Activated CD8-positive, alpha-beta memory T cell treated with anti-CD3 and anti-CD28 coated beads, Interleukin-2, amount 50 U/mL, for 24 hours (primary cell): Measurements from ENCODE around the gene SYT1.
"Not testable (repeated sequence)": the region's sequence is repeated elsewhere in the genome, so short reads cannot be mapped to it uniquely, and the experiment has no call there.

ENCODE experiments used
- DNase-seq: peaks from one replicate; pipeline ENCODE4 v3.0.0-alpha.2; 2020; ENCODE audit errors: extremely low read depth

SYT1 gene

GRCh38 chr12:79140711-79141110 lies 276.1 kb downstream of the SYT1 start:
- no peak for DNase-seq

- DNase-seq, result no peak
Measured at GRCh38 chr12:79141776-79142175, 277.2 kb downstream of the SYT1 start.

- no peak for DNase-seq
Measured at GRCh38 chr12:79143803-79144202, 279.2 kb downstream of the SYT1 start.

GRCh38 chr12:79151956-79152355 lies 287.4 kb downstream of the SYT1 start:
- DNase-seq, result no peak

GRCh38 chr12:79155683-79156082 lies 291.1 kb downstream of the SYT1 start:
- DNase-seq, result no peak

GRCh38 chr12:79156846-79157463 lies 292.4 kb downstream of the SYT1 start:
- no peak for DNase-seq

GRCh38 chr12:79161249-79161934 lies 296.8 kb downstream of the SYT1 start:
- DNase-seq, result no peak

GRCh38 chr12:79162147-79162772 lies 297.7 kb downstream of the SYT1 start:
- no peak for DNase-seq

- no peak for DNase-seq
Measured at GRCh38 chr12:79162948-79163347, 298.4 kb downstream of the SYT1 start.

- DNase-seq, result no peak
Measured at GRCh38 chr12:79164890-79165289, 300.3 kb downstream of the SYT1 start.

GRCh38 chr12:79168687-79169086 lies 304.1 kb downstream of the SYT1 start:
- no peak for DNase-seq

- DNase-seq, result no peak
Measured at GRCh38 chr12:79174626-79175025, 310.1 kb downstream of the SYT1 start.

GRCh38 chr12:79183003-79183402 lies 318.4 kb downstream of the SYT1 start:
- DNase-seq, result no peak

- no peak for DNase-seq
Measured at GRCh38 chr12:79183926-79184325, 319.4 kb downstream of the SYT1 start.

GRCh38 chr12:79186506-79186905 lies 321.9 kb downstream of the SYT1 start:
- no peak for DNase-seq

- DNase-seq, result no peak
Measured at GRCh38 chr12:79187032-79187431, 322.5 kb downstream of the SYT1 start.

- no peak for DNase-seq
Measured at GRCh38 chr12:79191391-79191790, 326.8 kb downstream of the SYT1 start.

GRCh38 chr12:79194595-79194994 lies 330.0 kb downstream of the SYT1 start:
- DNase-seq, result no peak

- DNase-seq, result no peak
Measured at GRCh38 chr12:79199166-79199565, 334.6 kb downstream of the SYT1 start.

GRCh38 chr12:79200176-79200575 lies 335.6 kb downstream of the SYT1 start:
- no peak for DNase-seq

- DNase-seq, result no peak
Measured at GRCh38 chr12:79203058-79203647, 338.6 kb downstream of the SYT1 start.

GRCh38 chr12:79206871-79207270 lies 342.3 kb downstream of the SYT1 start:
- DNase-seq, result no peak

GRCh38 chr12:79210403-79210802 lies 345.8 kb downstream of the SYT1 start:
- DNase-seq, result not testable (repeated sequence)
